Activated CD4-positive, alpha-beta T cell treated with anti-CD3 and anti-CD28 coated beads, Interleukin-2, amount 50 U/mL, for 24 hours (primary cell): ENCODE results near the gene FRMD5.
"Not testable (repeated sequence)": the region's sequence is repeated elsewhere in the genome, so short reads cannot be mapped to it uniquely, and the experiment has no call there.

Source experiments
- DNase-seq, 2 donors: peaks; one replicate each; pipeline ENCODE4 v3.0.0-alpha.2; 2020; ENCODE audit warnings: low read depth in 1 of 2, low spot score in 1 of 2

FRMD5 gene

GRCh38 chr15:44195151-44195740, at the start of gene FRMD5:
Gene FRMD5, minus strand, starts transcription at chr15:44195271.
- peak; percentile 67 to 80 for DNase-seq

GRCh38 chr15:44243829-44244228, 48.8 kb upstream of the FRMD5 start:
- DNase-seq, result no peak

GRCh38 chr15:44243141-44243540, 48.1 kb upstream of the FRMD5 start:
- no peak for DNase-seq

- DNase-seq, result no peak
Observed at GRCh38 chr15:44231842-44232241, 36.8 kb upstream of the FRMD5 start.

DNA sequence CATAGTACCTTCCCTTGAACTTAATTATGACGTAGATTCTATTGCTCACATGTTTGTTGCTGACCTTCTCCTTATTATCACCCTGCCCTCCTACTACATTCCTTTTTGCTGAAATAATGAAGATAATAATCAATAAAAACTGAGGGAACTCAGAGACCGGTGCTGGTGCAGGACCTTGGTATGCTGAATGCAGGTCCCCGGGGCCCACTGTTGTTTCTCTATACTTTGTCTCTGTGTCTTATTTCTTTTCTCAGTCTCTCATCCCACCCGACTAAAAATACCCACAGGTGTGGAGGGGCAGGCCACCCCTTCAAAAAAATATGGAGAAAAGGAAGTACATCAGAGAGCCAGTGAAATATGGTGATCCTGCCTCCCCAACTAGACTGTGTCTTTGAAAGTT, 34.2 kb upstream of the FRMD5 start:
- DNase-seq, result not testable (repeated sequence)

DNA sequence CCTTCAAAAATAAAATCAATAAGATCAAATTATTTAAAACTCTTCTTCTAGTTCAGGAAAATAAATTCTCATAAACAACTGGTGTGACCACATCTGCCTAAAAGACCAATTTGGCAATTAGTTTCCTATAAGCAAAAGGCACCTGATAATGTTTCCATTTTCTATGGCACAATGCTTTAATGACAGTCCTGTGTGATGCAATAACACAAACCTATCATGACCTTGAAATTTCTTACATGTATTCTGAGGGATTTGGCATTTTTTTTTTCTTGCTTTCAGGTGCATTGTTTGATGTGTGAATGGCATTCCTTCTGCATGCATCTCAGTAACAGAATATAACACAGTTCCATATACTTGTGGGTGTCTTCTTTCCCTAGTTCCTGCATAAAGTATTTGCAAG, 32.5 kb upstream of the FRMD5 start:
- DNase-seq, result no peak

GRCh38 chr15:44227001-44227400, 31.9 kb upstream of the FRMD5 start:
- DNase-seq, result not testable (repeated sequence)

GRCh38 chr15:44222478-44222877, 27.4 kb upstream of the FRMD5 start:
- DNase-seq, result no peak

GRCh38 chr15:44219073-44219472, 24.0 kb upstream of the FRMD5 start:
- no peak for DNase-seq

DNA sequence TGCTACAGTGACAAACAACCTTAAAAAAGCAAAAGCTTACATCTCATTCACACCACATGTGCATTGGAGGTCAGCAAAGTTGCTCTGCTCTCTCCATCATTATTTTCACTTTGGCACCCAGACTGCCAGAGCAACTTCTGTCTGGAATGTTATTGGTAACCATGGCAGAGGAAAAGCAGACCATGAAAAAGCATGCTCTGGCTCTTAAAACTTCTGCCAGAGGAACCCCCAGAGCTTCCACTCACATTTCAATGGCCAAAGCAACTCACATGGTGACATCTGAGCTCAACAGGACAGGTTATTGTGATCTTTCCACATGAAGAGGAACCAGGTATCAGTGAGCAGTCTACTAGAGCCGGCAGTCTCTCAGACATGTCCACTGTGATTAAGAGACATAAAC, 21.9 kb upstream of the FRMD5 start:
- DNase-seq, result no peak

DNA sequence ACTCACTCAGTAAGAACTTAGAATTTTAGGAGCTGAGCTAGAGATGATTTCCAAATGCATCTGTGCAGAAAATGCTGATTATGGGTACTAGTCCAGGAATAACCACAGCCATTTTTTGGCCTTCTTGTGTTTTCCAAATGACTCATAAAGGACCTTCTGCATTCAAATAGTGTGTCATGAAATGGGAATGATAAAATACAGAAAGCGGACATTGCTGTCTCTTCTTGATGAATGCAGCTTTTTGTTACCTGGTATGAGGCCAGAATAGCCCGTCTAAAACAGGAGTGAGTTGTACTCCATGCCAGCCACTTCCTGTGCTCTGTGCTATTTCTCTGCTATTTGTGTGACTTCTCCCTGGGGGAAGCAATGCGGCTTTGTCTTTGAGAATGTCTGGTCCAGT, 20.5 kb upstream of the FRMD5 start:
- no peak for DNase-seq

- DNase-seq, result no peak
Observed at GRCh38 chr15:44208956-44209355, 13.9 kb upstream of the FRMD5 start.

DNA sequence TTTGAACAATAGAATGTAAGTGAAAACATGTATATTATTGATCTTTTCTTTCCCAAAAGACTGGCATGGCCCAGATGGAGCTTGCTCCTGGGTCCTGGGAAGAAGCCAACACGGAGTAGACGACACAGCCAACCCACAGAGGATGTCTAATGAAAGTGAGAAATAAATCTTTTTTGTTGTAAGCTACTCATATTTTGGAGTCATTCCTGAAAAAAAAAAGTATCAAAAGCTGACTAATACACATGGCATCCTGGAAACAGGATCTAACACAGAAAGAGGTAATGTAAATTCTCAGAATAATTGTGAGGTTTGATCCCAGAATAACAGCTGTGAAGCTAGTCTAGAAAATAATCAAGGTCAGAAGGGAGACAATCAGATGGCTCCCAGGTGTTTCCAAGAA, 12.6 kb upstream of the FRMD5 start:
- DNase-seq, result no peak

GRCh38 chr15:44199393-44199792, 4.3 kb upstream of the FRMD5 start:
- no peak for DNase-seq

DNA sequence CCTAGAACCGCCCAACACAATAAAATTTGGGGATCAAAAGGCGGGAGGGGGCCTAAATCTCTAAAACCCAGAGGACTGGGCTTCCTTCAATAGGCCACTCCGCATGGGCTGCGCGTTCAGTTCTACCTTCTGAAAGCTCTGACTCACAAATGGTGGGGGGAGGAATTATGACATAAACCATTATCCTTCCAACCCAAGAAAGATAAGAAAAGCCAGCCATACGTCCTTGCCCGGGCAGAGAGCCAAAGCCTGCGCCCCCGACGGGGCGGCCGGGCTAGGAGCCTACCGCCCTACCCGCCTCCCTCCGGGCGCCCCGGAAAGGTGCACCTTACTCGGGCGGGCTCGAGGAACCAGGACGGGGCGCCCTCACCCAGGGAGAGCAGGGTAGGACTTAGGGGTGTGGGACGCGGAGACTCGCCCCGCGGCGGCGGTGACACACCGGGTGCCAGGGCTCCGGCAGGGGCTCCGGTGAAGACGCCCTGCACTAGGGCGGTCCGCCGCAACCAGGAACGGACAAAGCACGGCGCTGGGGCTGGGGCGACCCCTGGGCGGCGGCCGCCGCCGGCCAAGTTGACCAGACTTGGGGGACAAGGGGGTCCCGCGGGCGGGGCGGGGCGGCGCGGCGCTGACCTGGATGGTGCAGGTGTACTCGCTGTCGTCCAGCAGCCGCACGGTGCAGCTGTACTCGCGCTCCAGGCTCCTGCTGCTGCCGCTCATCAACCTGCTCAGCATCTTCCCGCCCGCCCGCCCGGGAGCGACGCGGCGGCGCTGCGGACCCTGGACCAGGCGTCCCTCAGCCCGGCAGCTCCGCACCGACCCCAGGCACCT, 534 bp downstream of the FRMD5 start:
- peak; percentile 10 for DNase-seq

GRCh38 chr15:44193651-44194322, 1.3 kb downstream of the FRMD5 start:
- DNase-seq, result no peak

DNA sequence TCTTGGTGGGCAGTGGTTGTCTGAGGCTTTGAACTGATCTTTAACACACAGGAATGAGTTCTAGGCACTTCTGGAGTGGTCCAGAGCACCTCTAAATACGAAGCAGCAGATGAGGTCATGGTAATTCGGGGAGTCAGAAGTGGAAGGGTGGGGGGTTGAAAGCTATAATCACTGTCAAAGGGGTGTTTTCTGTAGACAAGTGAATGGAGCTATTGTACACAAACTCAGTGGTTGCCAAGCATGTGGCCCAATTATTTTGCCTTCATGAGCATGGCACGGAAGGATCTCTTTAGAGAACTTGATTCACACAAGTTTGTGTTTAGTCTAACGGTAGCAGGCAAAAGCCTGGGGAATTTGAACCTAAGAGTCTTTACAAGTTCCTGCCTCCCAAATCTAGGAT, 6.3 kb downstream of the FRMD5 start:
- DNase-seq, result no peak

DNA sequence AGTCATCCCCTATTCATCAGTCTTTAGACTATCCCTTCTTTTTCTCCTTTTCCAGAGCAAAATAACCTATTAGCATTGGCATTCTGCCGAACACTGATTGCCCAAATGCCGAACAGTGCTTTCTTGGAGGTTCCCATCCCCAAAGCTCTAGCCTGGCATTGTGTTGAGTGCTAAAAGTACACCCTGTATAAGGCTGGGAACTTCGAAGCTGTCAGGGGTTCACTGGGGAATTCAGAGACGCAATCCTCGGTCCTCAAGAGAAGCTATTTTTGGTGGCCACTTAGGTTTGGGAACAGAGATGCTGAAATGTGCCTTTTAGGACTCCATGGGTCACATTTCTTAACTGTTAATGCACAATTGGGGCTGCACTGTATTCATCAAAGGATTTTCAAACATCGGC, 8.4 kb downstream of the FRMD5 start:
- DNase-seq, result no peak

- no peak for DNase-seq
Observed at GRCh38 chr15:44183363-44183762, 11.7 kb downstream of the FRMD5 start.

GRCh38 chr15:44181410-44181809, 13.7 kb downstream of the FRMD5 start:
- DNase-seq, result no peak

DNA sequence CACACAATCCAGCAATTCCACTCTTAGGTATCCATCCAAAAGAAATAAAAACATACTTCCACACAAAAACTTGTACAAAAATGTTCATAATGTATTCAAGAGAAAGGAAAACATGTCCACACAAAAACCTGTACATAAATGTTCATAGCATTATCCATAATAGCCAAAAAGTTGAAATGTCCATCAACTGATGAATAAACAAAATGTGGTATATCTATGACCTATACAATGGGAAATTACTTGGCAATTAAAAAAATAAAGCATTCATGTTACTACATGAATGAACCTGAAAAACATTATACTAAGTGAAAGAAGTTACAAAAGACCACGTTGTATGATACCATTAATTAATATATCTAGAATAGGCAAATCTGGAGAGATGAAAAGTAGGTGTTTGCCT, 17.9 kb downstream of the FRMD5 start:
- no peak for DNase-seq

DNA sequence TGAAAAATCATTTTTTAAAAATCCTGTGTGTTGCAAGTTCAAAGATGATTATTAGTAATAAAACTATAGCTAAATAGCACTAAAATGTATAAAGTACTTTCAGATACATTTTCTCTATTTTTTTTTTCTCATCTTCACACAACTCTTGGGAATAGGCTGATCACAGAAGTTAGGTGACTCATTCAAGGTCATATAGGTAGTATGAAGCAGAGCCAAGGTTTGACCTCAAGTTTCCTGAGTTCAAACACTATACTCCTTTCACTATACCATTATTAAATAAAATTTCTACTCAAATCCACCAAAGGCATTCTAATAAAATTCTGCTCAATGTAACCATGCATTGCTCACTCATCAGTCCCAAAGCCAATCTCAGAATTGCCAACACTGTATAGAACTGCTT, 21.3 kb downstream of the FRMD5 start:
- DNase-seq, result no peak
